GM13977 (cell line): Measurements from ENCODE around the gene RASSF4.

Source experiments
- DNase-seq: peaks from one replicate; pipeline ENCODE4 v3.0.0; 2012; ENCODE audit warnings: low spot score
- CTCF ChIP-seq: IDR thresholded peaks from 2 replicates; pipeline ENCODE4 v1.5.1; 2012; ENCODE audit warnings: mild to moderate bottlenecking, control low read depth; ENCODE audit not compliant: insufficient read depth; ENCODE audit errors: extremely low read depth, missing control alignments
- in situ Hi-C: fragments of 300-500 bp; cut with MboI; formaldehyde crosslinking; loops from one replicate; pipeline ENCODE4 v1.12.0; 2022; ENCODE audit warnings: low sequenced_read_pairs, low pct_unique_long_range_greater_than_20kb, mixed read lengths, inconsistent platforms; ENCODE audit not compliant: unreplicated experiment

RASSF4 gene

GRCh38 chr10:45040921-45041542 is 81.4 kb downstream of the RASSF4 start:
- DNase-seq: no peak
- in situ Hi-C loops: no loop called here
- TF ChIP-seq CTCF: no peak

- no peak for TF ChIP-seq CTCF
- in situ Hi-C loops: no loop called here
- no peak for DNase-seq
Observed at GRCh38 chr10:45044290-45044689, 84.7 kb downstream of the RASSF4 start.
